Fibroblast of lung (primary cell): Measurements from ENCODE around the gene NTNG1.

Experiments used
- CTCF ChIP-seq, 2 donors: IDR thresholded peaks in 1 of 2; conservative IDR thresholded peaks in 1 of 2; 1 replicate in 1 of 2; 2 replicates in 1 of 2; pipeline ENCODE4 v1.5.1; 2011 to 2012; ENCODE audit warnings: low read length in 2 of 2, control low read depth in 1 of 2, inconsistent platforms in 1 of 2, low read depth in 1 of 2, mild to moderate bottlenecking in 1 of 2
- EZH2 ChIP-seq: IDR thresholded peaks from 2 replicates; pipeline ENCODE4 v1.5.1; 2012; ENCODE audit warnings: low read length, control low read depth, mild to moderate bottlenecking; ENCODE audit errors: missing control alignments

DNA sequence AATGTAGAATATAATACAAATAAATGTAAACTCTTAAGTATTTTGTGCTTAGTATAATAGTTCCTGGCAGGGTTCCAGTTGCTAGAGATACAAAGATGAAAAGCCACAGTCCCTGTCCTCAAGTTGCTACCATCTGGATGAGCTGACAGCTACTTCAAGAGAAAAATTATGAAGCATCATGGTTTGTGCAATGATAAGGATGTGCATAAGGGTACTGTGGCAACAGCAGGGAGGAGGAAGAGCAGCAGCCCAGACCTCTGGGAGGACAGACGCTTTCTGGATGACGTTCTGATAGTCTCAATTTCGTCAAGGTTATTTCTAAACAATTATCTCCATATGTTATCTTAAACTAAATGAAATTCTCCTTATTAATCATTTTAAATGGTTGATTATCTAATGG lies 198.9 kb downstream of the NTNG1 start:
- TF ChIP-seq CTCF (conservative IDR thresholded peaks at IDR 0.05 in 1 of 2, IDR thresholded peaks at IDR 0.05 in 1 of 2; ENCODE audit: low read depth in 1 of 2, low read length in 2 of 2) (no peak), EZH2 (no peak)
